Activated T-cell treated with anti-CD3 and anti-CD28 coated beads, Interleukin-2, amount 50 U/mL, for 72 hours (primary cell): ENCODE results near the gene HOXA11. TPM values are rescaled to one million over a fixed set of nuclear protein-coding genes. Genes with fewer than 3 reads are reported as not detected.

ENCODE experiments used
- total RNA-seq, 2 donors: library from RNA; stranded (reverse); gene quantifications; one replicate each; pipeline ENCODE4 v1.2.3, GENCODE V29; 2022

The HOXA11 gene
- total RNA-seq, 2 donors from 2014 or later, result 0.09 to 0.14 TPM

Other genes with a start within 250 kb of the HOXA11 start
- gene HOXA1, start 89.2 kb downstream of the HOXA11 start, total RNA-seq, result under 1 TPM; 0.58 to 0.69 TPM
- not detected for gene HOXA2, start 82.5 kb downstream of the HOXA11 start, total RNA-seq
- gene HOXA4, start 54.5 kb downstream of the HOXA11 start, total RNA-seq, result under 1 TPM in 1 of 2 donors, not detected in 1; 0.79 TPM
- gene HOXA5, start 41.6 kb downstream of the HOXA11 start, total RNA-seq, result under 1 TPM in 1 of 2 donors, not detected in 1; 0.14 TPM
- under 1 TPM in 1 of 2 donors, not detected in 1; 0.31 TPM for gene HOXA6, start 37.5 kb downstream of the HOXA11 start, total RNA-seq
- gene HOXA3, start 32.6 kb downstream of the HOXA11 start, total RNA-seq, result not detected
- gene HOXA7, start 28.6 kb downstream of the HOXA11 start, total RNA-seq, result not detected
- not detected for gene HOXA9, start 19.7 kb downstream of the HOXA11 start, total RNA-seq
- gene HOXA10, start 10.9 kb downstream of the HOXA11 start, total RNA-seq, result under 1 TPM; 0.19 to 0.26 TPM
- gene HOXA13, start 14.9 kb upstream of the HOXA11 start, total RNA-seq, result not detected
- gene EVX1, start 57.6 kb upstream of the HOXA11 start, total RNA-seq, result under 1 TPM in 1 of 2 donors, not detected in 1; 0.07 TPM